Muscle layer of duodenum (tissue), 2 donors: ENCODE data around the gene CDCA5.

Source experiments
- H3K27ac ChIP-seq: one replicate; pipeline ENCODE4 v1.7.0; 2013; ENCODE audit warnings: mild to moderate bottlenecking, low read length
- H3K27me3 ChIP-seq: one replicate; pipeline ENCODE4 v1.7.0; 2013; ENCODE audit warnings: low read depth, mild to moderate bottlenecking, control low read depth, low read length
- H3K36me3 ChIP-seq, 2 donors: one replicate each; pipeline ENCODE4 v1.7.0; 2013; ENCODE audit warnings: low read length in 2 of 2, control low read depth in 1 of 2, mild to moderate bottlenecking in 1 of 2; ENCODE audit not compliant: insufficient read depth in 2 of 2, control insufficient read depth in 1 of 2
- H3K4me1 ChIP-seq, 2 donors: one replicate each; pipeline ENCODE4 v1.7.0; 2013; ENCODE audit warnings: low read length in 2 of 2, mild to moderate bottlenecking in 2 of 2, control low read depth in 1 of 2, moderate library complexity in 1 of 2; ENCODE audit not compliant: insufficient read depth in 2 of 2, control insufficient read depth in 1 of 2
- H3K4me3 ChIP-seq, 2 donors: one replicate each; pipeline ENCODE4 v1.7.0; 2013; ENCODE audit warnings: low read length in 2 of 2, low read depth in 1 of 2, mild to moderate bottlenecking in 1 of 2
- H3K9me3 ChIP-seq, 2 donors: one replicate each; pipeline ENCODE4 v1.7.0; 2013; ENCODE audit warnings: low read length in 2 of 2, control low read depth in 1 of 2, mild to moderate bottlenecking in 1 of 2; ENCODE audit not compliant: control insufficient read depth in 1 of 2
- donor health status: healthy.

CDCA5 gene

GRCh38 chr11:65083134-65083833, 556 bp downstream of the CDCA5 start:
- Histone ChIP-seq H3K27ac (peak overlapping the region; percentile 78), H3K27me3 (no peaks in the 10 kb centered on the region), H3K9me3 (no peaks in the 10 kb centered on the region), H3K4me3 (peak overlapping the region; percentile 79 to 83), H3K36me3 (peaks cover 10 to 33% of the 10 kb centered on the region in 2 donors), H3K4me1 (peaks cover 11 to 19% of the 10 kb centered on the region in 2 donors)

GRCh38 chr11:65078786-65079342, 5.0 kb downstream of the CDCA5 start:
- H3K9me3 ChIP-seq, result no peaks in the 10 kb centered on the region
- no peaks in the 10 kb centered on the region for H3K36me3 ChIP-seq
- no peaks in the 10 kb centered on the region for H3K27me3 ChIP-seq

GRCh38 chr11:65078151-65078550, 5.7 kb downstream of the CDCA5 start:
- no peak overlapping the region for H3K27ac ChIP-seq
- no peaks in the 10 kb centered on the region for H3K9me3 ChIP-seq
- no peaks in the 10 kb centered on the region for H3K36me3 ChIP-seq
- no peaks in the 10 kb centered on the region for H3K4me1 ChIP-seq
- no peak overlapping the region for H3K4me3 ChIP-seq
- no peaks in the 10 kb centered on the region for H3K27me3 ChIP-seq

More at GRCh38 chr11:65078786-65079342, 5.0 kb downstream of the CDCA5 start:
- no peak overlapping the region for H3K27ac ChIP-seq
- no peak overlapping the region for H3K4me3 ChIP-seq
- peaks cover 3 to 6% of the 10 kb centered on the region in 2 donors for H3K4me1 ChIP-seq

- Histone ChIP-seq H3K4me1 (no peaks in the 10 kb centered on the region), H3K27me3 (no peaks in the 10 kb centered on the region), H3K9me3 (no peaks in the 10 kb centered on the region), H3K4me3 (no peak overlapping the region), H3K36me3 (no peaks in the 10 kb centered on the region), H3K27ac (no peak overlapping the region)
Measured at GRCh38 chr11:65077451-65077850, 6.4 kb downstream of the CDCA5 start.

GRCh38 chr11:65072631-65072966, 11.2 kb downstream of the CDCA5 start:
- no peaks in the 10 kb centered on the region for H3K36me3 ChIP-seq

GRCh38 chr11:65071907-65072630, 11.8 kb downstream of the CDCA5 start:
- Histone ChIP-seq H3K4me1 (no peaks in the 10 kb centered on the region), H3K36me3 (no peaks in the 10 kb centered on the region), H3K27me3 (no peaks in the 10 kb centered on the region), H3K4me3 (no peak overlapping the region), H3K27ac (no peak overlapping the region), H3K9me3 (no peaks in the 10 kb centered on the region)

More at GRCh38 chr11:65072631-65072966, 11.2 kb downstream of the CDCA5 start:
- Histone ChIP-seq H3K9me3 (no peaks in the 10 kb centered on the region), H3K4me1 (no peaks in the 10 kb centered on the region), H3K27me3 (no peaks in the 10 kb centered on the region), H3K4me3 (no peak overlapping the region), H3K27ac (no peak overlapping the region)

- no peak overlapping the region for H3K27ac ChIP-seq
- no peaks in the 10 kb centered on the region for H3K36me3 ChIP-seq
- no peaks in the 10 kb centered on the region for H3K27me3 ChIP-seq
- no peak overlapping the region for H3K4me3 ChIP-seq
- no peaks in the 10 kb centered on the region for H3K4me1 ChIP-seq
- no peaks in the 10 kb centered on the region for H3K9me3 ChIP-seq
Measured at GRCh38 chr11:65069217-65069616, 14.6 kb downstream of the CDCA5 start.

GRCh38 chr11:65067446-65067845, 16.4 kb downstream of the CDCA5 start:
- Histone ChIP-seq H3K27ac (no peak overlapping the region), H3K4me1 (no peaks in the 10 kb centered on the region), H3K4me3 (no peak overlapping the region)

GRCh38 chr11:65066805-65067291, 17.0 kb downstream of the CDCA5 start:
- Histone ChIP-seq H3K4me3 (no peak overlapping the region), H3K27me3 (no peaks in the 10 kb centered on the region), H3K36me3 (no peaks in the 10 kb centered on the region), H3K27ac (no peak overlapping the region), H3K4me1 (no peaks in the 10 kb centered on the region), H3K9me3 (no peaks in the 10 kb centered on the region)

More at GRCh38 chr11:65067446-65067845, 16.4 kb downstream of the CDCA5 start:
- Histone ChIP-seq H3K36me3 (no peaks in the 10 kb centered on the region), H3K9me3 (no peaks in the 10 kb centered on the region), H3K27me3 (no peaks in the 10 kb centered on the region)

- Histone ChIP-seq H3K9me3 (no peaks in the 10 kb centered on the region), H3K4me3 (no peak overlapping the region), H3K36me3 (no peaks in the 10 kb centered on the region), H3K27me3 (no peaks in the 10 kb centered on the region), H3K27ac (no peak overlapping the region), H3K4me1 (no peaks in the 10 kb centered on the region)
Measured at GRCh38 chr11:65066315-65066714, 17.5 kb downstream of the CDCA5 start.

GRCh38 chr11:65065851-65066250, 18.0 kb downstream of the CDCA5 start:
- Histone ChIP-seq H3K36me3 (no peaks in the 10 kb centered on the region), H3K4me1 (no peaks in the 10 kb centered on the region), H3K9me3 (no peaks in the 10 kb centered on the region), H3K27me3 (no peaks in the 10 kb centered on the region), H3K4me3 (no peak overlapping the region), H3K27ac (no peak overlapping the region)
